Parathyroid adenoma (tissue), 2 donors: ENCODE results near the gene MYL3.

Experiments
- H2AFZ ChIP-seq: fragments of 300-600 bp; sonication (generic); one replicate; pipeline ENCODE4 v1.7.0; 2017; ENCODE audit warnings: antibody characterized with exemption, mild to moderate bottlenecking
- H3K27ac ChIP-seq: fragments of 300-600 bp; sonication (generic); one replicate; pipeline ENCODE4 v1.7.0; 2017
- H3K27me3 ChIP-seq: fragments of 300-600 bp; sonication (generic); one replicate; pipeline ENCODE4 v1.7.0; 2017; ENCODE audit warnings: low read length; ENCODE audit not compliant: control insufficient read depth, insufficient read depth
- H3K36me3 ChIP-seq: fragments of 300-600 bp; sonication (generic); one replicate; pipeline ENCODE4 v1.7.0; 2017; ENCODE audit warnings: low read length; ENCODE audit not compliant: control insufficient read depth, insufficient read depth
- H3K4me1 ChIP-seq: fragments of 300-600 bp; sonication (generic); one replicate; pipeline ENCODE4 v1.7.0; 2017; ENCODE audit warnings: control low read depth
- H3K4me2 ChIP-seq: fragments of 300-600 bp; sonication (generic); one replicate; pipeline ENCODE4 v1.7.0; 2017; ENCODE audit warnings: low read length
- H3K4me3 ChIP-seq: fragments of 300-600 bp; sonication (generic); one replicate; pipeline ENCODE4 v1.7.0; 2017; ENCODE audit warnings: low read depth, low read length
- H3K79me2 ChIP-seq: fragments of 300-600 bp; sonication (generic); one replicate; pipeline ENCODE4 v1.7.0; 2017; ENCODE audit warnings: control low read depth
- H3K9ac ChIP-seq: fragments of 300-600 bp; sonication (generic); one replicate; pipeline ENCODE4 v1.7.0; 2017; ENCODE audit warnings: mild to moderate bottlenecking
- H3K9me3 ChIP-seq: fragments of 300-600 bp; sonication (generic); one replicate; pipeline ENCODE4 v1.7.0; 2017; ENCODE audit warnings: low read length; ENCODE audit not compliant: control insufficient read depth
- CTCF ChIP-seq: fragments of 300-600 bp; sonication (generic); IDR thresholded peaks from one replicate; pipeline ENCODE4 v1.7.0; 2017; ENCODE audit warnings: antibody characterized with exemption, mild to moderate bottlenecking
- donor health status: primary hyperparathyroidism.

Gene MYL3

GRCh38 chr3:46865031-46865507 lies 1.8 kb upstream of the MYL3 start:
- H3K4me1 ChIP-seq: peaks cover 12% of the 10 kb centered on the region
- H3K4me2 ChIP-seq: no peak overlapping the region
- H2AFZ ChIP-seq: peak overlapping the region; percentile 90
- TF ChIP-seq CTCF: no peak
- H3K79me2 ChIP-seq: no peaks in the 10 kb centered on the region
- H3K9me3 ChIP-seq: no peaks in the 10 kb centered on the region
- H3K9ac ChIP-seq: no peak overlapping the region
- H3K27ac ChIP-seq: peak overlapping the region; percentile 29
- H3K36me3 ChIP-seq: no peaks in the 10 kb centered on the region
- no peaks in the 10 kb centered on the region for H3K27me3 ChIP-seq
- H3K4me3 ChIP-seq: no peak overlapping the region

- Histone ChIP-seq H3K4me1 (peaks cover 12% of the 10 kb centered on the region), H3K79me2 (no peaks in the 10 kb centered on the region), H3K4me3 (no peak overlapping the region), H2AFZ (peak overlapping the region; percentile 90), H3K9ac (no peak overlapping the region), H3K9me3 (no peaks in the 10 kb centered on the region), H3K27ac (peak overlapping the region; percentile 16), H3K36me3 (no peaks in the 10 kb centered on the region), H3K27me3 (no peaks in the 10 kb centered on the region), H3K4me2 (no peak overlapping the region)
- no peak for TF ChIP-seq CTCF
Observed at GRCh38 chr3:46864061-46864881, 1.0 kb upstream of the MYL3 start.

GRCh38 chr3:46862369-46863025 lies 747 bp downstream of the MYL3 start:
- no peaks in the 10 kb centered on the region for H3K27me3 ChIP-seq
- H3K27ac ChIP-seq: no peak overlapping the region
- no peaks in the 10 kb centered on the region for H3K36me3 ChIP-seq
- H3K79me2 ChIP-seq: no peaks in the 10 kb centered on the region
- no peak for TF ChIP-seq CTCF
- H3K4me2 ChIP-seq: no peak overlapping the region
- no peak overlapping the region for H3K4me3 ChIP-seq
- no peak overlapping the region for H2AFZ ChIP-seq
- H3K4me1 ChIP-seq: peaks cover 12% of the 10 kb centered on the region
- H3K9ac ChIP-seq: no peak overlapping the region
- H3K9me3 ChIP-seq: no peaks in the 10 kb centered on the region

- Histone ChIP-seq H3K4me3 (no peak overlapping the region), H3K9me3 (no peaks in the 10 kb centered on the region), H3K79me2 (no peaks in the 10 kb centered on the region), H3K36me3 (no peaks in the 10 kb centered on the region), H3K4me2 (no peak overlapping the region), H3K27me3 (no peaks in the 10 kb centered on the region), H2AFZ (no peak overlapping the region), H3K4me1 (peaks cover 12% of the 10 kb centered on the region), H3K9ac (no peak overlapping the region), H3K27ac (no peak overlapping the region)
- no peak for TF ChIP-seq CTCF
Observed at GRCh38 chr3:46861605-46862368, 1.5 kb downstream of the MYL3 start.
